Stimulated activated CD8-positive, alpha-beta memory T cell treated with anti-CD3 and anti-CD28 coated beads, Interleukin-7, amount 100 ng/mL, for 24 hours (primary cell): Measurements from ENCODE around the gene FAM210B.
A peak's percentile ranks its signal among the peaks of the same experiment; 100 is the strongest.
"Not testable (repeated sequence)": the region's sequence is repeated elsewhere in the genome, so short reads cannot be mapped to it uniquely, and the experiment has no call there.

Source experiments
- DNase-seq: peaks from one replicate; pipeline ENCODE4 v3.0.0-alpha.2; 2020; ENCODE audit warnings: low read depth

FAM210B gene

DNA sequence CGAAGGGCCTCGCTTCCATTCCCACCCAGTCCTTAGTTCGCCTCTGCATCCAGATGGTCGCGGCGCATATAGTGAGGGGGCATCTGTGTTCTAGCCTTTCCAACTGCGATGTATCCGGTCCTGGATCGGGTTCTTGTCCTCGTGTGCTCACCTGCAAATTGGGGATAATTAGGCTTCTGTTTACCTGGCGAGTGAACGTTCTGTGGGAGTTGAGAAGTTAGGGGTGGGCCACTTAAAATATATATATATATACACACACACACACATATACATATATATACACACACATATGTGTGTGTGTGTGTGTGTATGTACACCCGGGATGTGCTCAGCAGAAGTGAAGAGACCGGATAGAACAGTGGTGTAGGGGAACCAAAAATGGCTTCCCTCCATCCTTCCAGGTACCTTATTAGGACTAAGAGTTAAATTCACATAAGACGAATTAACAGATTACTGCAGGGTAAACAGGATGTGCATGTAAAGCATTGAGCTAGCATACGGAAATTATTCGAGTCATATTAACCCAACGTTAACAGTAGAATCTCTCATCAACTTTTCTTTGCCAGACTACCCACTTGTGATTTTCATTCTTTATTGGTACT, 34.2 kb downstream of the FAM210B start:
- DNase-seq = no peak

DNA sequence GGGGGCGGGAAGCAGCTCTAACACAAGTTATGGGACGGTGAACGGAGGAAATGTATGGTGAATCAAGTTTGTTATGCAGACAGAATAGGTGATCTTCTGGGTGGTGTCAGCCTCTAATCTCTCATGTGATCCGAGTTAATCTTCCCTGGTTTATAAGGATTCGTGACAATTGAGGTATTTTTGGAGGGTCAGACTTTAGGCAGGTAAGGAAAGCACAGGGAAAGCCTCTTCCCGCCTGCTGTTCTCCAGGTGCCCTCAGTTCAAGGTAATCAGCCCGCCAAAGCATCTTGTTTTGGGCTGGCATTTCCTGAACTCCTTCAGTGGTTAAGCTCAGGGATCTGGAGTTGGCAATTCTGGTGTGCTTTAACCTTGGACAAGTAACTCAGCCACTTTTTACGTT, 34.9 kb downstream of the FAM210B start:
- DNase-seq = no peak

DNA sequence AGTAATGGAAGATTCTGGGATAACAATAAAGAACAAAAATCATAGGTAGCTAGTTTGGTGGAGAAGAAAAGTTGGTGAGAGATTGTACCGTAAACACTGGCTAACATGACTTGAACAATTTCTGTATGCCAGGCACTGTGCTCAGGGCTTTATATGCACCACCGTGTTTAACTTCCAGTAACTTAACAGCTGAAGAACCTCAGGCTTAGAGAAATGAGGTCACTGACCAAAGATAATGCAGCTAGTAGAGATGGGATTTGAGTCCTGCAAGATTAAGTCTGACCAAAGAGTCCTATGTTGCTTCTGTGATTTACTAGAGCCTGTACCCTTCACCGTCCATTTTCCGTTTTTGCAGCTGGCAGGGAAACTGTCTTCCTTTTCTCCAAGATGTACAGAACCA, 36.4 kb downstream of the FAM210B start:
- DNase-seq = no peak

DNA sequence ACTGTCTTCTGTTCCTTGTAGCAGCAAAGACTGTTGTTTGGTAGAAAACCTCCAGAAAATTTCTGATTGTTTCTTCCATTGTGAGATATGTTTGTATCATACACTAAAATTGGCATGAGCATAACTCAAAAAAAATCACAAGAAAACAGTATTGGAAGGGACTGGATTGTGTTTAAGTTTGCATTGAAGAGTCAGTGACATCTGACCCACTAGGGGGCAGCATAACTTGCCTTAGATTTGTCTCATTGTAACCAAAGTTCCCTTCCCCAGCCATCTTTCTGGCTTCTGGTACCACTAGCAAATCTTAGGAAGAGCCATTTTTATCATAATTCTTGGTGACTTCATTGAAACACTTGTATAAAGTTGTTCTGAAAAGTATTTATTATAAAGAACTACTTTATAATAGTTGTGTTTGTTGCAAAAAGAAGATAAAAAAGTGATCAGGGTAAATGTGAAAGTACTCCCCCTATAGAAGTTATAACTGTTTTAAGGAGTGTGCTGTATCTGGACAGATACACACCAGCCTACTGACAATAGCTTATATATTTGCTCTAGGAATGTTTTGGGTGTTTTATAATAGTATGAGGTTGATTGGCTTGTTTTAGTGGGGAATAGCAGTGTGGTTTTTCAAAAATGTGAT, 41.3 kb downstream of the FAM210B start:
- DNase-seq = no peak

DNA sequence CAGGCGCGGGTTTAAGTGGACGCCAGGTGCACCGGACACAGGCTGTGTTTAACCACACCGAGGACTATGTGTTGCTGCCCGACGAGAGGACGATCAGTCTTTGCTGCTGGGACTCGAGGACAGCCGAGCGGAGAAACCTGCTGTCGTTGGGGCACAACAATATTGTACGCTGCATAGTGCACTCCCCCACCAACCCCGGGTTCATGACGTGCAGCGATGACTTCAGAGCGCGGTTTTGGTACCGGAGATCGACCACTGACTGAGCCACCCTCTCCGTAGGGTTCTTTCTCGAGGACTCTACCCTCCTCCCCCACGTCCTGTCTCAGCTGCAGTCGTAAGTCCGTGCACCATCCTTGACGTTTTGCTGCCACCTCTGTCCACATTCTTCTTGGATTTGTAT, 44.7 kb downstream of the FAM210B start:
- no peak for DNase-seq

DNA sequence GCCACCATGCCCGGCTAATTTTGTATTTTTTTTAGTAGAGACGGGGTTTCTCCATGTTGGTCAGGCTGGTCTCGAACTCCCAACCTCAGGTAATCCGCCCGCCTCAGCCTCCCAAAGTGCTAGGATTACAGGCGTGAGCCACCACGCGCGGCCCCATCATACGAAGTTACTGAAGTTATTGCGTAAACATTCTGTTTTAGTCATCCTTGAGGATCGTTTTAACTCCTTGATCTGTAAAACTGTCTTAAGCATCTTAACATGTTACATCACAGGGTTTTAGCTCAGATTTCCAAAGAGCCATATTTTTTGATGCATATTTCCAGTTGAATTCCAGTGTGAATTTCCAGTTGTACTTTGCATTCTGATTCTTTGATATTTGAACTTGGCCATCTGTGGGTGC, 46.6 kb downstream of the FAM210B start:
- not testable (repeated sequence) for DNase-seq

DNA sequence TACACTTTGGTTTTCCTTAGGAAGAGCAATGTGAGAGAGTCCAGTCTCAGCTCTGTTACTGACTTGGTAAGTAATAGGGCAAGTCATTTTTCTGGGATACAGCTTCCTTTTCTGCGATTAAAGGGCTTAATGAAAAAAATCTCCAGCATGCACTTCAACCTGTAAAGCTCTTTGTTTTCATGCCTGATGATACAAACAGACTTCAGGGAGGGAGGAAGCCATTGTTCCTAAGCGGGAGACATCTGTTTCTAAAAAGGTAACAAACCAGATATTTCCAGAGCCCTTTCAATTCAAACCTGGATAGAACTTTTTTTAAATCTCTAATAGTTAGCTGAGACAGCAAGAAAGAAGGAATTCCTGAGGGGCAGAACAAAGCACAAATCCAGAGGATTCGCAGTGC, 48.1 kb downstream of the FAM210B start:
- DNase-seq = no peak

DNA sequence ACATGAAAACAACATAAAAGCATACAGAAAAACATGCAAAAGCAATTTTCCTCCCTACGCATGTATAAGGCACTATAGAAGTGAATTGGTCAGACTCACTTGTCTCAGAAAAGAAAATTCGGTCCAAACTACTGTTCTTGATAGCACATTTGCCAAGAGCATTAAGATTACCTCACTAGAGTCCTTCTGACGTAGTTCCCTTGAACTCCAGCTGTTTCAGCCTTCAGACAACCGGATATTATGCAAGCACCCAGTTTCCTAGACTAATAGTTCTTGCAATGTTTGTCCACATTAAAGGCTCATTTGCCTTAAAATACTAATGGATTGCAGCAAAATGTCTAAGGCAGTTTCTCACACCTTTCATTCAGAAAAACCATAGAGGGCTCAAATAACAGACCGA, 50.7 kb downstream of the FAM210B start:
- no peak for DNase-seq

DNA sequence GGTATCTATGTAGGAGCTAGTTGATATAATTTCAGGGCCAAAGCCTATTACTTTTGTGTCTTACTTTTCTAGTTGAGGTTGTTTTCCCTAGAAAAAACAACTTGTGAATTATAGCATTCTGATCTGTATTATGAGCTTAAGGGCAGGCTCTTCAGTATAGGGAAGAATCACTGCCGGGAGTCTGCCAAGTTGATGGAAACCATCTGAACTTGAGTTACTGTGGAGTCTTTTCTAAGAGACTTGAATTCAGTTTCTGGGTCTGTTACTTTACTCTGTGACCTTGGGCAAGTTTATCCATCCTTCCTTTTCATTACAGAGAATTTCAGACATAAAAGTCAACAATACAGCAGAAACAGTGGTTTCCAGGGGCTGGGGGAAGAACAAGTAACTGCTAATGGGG, 51.2 kb downstream of the FAM210B start:
- no peak for DNase-seq

DNA sequence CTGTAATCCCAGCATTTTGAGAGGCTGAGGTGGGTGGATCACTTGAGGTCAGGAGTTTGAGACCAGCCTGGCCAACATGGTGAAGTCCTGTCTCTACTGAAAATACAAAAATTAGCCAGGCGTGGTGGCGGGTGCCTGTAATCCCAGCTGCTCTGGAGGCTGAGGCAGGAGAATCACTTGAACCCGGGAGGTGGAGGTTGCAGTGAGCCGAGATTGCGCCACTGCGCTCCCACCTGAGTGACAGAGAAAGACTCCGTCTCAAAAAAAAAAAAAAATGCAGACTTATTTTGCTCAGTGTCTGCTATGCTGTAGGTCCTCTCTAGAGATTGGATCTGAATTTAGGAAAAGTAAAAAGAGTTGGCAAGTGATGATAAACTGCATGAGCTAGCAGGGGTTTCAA, 52.5 kb downstream of the FAM210B start:
- DNase-seq = not testable (repeated sequence)

DNA sequence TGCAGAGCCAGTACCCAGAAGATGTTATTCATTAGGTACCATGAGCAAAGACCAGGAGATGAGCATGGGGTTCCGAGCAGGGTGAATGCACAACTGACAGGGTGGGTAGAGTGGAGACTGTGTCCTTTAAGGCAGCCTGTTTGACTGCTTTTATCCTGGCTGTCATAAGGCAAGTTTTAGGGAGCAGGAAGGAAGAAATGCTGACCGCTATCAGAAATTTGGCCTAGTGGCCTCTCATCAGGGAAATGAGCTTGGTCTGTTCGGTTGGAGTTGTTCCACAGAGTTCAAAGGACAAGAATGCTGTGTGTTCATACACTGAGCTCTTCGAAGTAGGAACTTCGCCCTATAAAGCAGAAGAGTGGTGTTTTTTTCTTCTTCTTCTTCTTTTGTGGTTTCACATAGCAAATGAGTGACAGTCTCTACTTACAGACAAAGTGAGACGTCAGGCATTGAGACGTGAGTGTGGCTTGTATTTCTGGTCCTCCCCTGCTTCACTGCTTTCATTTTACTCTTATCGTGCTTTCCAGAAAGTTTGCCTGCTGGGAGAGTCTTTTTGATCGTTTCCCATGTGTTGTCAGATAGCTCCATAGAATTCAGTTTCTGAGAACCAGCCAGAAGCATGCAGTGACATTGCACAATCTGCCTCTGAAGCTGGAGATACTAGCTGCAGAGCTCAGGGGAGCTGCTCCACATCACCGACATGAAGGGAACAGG, 53.1 kb downstream of the FAM210B start, which contains the start of gene CASS4:
TSS of gene CASS4 (plus strand) at position 502 of the 714 bp plus-strand sequence. CDS start at position 701, 199 bp downstream.
- no peak for DNase-seq

DNA sequence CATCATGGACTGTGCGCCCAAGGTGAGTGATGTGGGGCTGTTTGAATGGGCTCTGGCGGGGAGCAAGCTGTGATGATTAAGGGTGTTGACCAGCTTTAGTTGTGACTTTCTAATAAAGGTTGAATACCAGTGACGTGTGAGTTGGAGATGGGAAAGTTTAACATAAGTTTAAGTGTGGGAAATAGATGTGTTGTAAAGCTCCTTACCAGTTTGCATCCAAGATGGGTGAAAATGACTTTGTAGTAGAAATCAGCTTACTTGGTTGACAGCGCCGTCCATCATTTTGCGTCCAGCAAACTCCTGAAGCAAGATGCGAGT, 53.7 kb downstream of the FAM210B start:
- no peak for DNase-seq

DNA sequence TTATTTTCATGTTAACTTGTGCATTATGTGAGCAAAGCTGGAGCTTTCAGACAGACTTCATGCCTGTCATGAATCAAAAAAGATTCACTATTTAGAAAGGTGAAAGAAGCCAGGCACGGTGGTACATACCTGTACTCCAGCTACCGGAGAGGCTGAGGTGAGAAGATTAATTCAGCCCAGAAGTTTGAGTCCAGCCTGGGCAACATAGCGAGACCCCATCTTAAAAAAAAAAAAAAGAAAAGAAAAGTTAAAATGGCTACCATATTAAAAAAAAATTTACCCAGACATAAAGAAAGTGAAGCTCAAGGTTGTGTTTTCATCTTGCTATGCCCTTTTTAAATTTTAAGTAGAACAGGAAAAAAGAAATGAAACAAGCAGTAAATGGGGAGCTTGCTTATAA, 54.2 kb downstream of the FAM210B start:
- no peak for DNase-seq

DNA sequence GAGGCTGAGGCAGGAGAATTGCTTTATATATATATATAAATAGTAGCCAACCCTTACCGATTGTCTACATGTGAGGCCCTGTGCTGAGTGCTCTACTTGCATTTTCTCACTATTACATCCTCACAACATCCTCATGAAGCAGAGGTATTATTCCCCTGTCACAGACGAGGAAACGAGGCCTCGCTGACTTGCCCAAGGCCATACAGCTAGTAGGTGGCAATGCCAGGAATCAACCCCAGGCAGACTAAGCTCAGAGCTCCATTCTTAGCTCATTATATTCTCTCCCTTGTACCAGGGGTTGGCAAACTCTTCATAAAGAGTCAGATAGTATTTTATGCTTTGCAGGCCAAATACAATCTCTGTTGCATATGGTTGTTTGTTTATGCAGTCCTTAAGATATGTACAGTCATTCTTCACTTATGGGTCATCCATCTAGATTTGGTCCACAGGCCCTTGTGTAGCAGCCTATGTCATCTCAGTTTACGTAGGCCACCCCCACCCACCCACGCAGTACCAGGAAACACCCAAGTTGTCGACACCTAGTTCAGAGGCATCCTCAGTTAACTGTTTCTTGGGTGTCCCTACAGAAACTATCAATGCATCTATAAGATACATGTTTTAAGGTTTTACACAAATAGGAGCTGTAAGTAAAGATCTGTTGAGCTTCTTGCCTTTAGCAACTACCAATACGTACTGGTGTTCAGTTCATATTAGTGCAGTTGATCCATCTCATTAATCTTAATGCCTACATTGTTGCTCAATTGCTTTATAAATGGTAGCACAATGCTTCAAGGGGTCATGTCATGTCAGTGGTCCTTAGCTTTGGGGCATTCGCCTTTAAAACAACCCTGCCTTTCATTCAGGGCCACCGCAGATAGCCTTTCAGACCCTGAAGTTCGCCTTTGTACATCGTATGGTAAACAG, 56.3 kb downstream of the FAM210B start:
- peak; percentile 37 for DNase-seq

DNA sequence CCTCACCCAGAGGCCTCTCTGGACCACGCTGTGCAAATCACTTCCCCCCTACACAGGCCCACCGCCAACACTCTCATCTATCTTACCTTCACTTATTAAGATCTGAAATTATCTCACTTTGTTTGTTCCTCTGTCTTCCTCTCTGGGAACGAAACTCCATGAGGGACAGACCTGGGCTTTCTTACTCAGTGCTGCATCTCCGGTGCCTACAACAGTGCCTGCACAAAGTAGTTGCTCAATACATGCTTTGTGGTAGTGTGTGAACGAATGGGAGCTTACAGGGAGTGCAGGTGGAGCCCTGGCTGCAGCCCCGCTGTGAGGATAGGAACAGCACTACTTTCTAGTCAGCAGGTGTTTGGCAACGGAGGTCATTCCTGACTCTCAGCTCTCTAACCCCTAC, 58.6 kb downstream of the FAM210B start:
- no peak for DNase-seq

DNA sequence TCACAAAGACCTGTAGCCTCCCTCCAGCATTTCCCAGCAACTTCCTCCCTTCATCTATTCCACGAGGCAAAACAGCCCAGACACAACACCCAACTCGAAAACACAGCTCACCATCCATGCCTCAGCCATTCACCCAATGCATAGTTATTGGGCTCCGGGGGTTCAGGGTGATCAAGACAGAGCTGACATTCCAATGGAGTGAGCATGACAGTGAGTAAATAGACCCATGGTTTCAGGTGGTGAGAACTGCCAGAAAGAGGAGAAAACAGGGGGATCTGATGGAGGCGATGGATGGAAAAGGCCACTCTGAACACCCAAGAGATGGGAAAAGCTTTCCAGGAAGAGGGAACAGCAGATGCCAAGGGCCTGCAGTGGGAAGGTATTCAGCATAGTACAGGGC, 59.1 kb downstream of the FAM210B start:
- DNase-seq = no peak
